Activated CD4-positive, CD25-positive, alpha-beta regulatory T cell treated with anti-CD3 and anti-CD28 coated beads, Interleukin-2, amount 50 U/mL, for 24 hours (primary cell): Measurements from ENCODE around the gene CDHR3.
"Not testable (repeated sequence)": the region's sequence is repeated elsewhere in the genome, so short reads cannot be mapped to it uniquely, and the experiment has no call there.

ENCODE experiments used
- ATAC-seq, 2 donors: fragments of 150-1000 bp; cut with Tn5 transposase; one replicate each; pipeline ENCODE4 v1.10.0; 2021; ENCODE audit warnings: mild to moderate bottlenecking in 1 of 2, moderate library complexity in 1 of 2

CDHR3 gene

GRCh38 chr7:106001196-106001595 is 38.1 kb downstream of the CDHR3 start:
- no peak for ATAC-seq

- no peak for ATAC-seq
Measured at GRCh38 chr7:106001886-106002285, 38.8 kb downstream of the CDHR3 start.

GRCh38 chr7:106003525-106004064 is 40.5 kb downstream of the CDHR3 start:
- ATAC-seq = no peak

GRCh38 chr7:106006906-106007305 is 43.8 kb downstream of the CDHR3 start:
- ATAC-seq = no peak

DNA sequence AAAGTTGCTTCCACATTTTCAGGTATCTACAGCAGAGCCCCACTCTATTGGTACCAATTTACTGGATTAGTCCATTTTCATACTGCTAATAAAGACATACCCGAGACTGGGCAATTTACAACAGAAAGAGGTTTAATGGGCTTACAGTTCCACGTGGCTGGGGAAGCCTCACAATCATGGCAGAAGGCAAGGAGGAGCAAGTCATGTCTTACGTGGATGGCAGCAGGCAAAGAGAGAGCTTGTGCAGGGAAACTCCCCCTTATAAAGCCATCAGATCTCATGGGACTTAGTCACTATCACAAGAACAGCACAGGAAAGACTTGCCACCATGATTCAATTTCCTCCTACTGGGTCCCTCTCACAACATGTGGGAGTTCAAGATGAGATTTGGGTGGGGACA is 44.7 kb downstream of the CDHR3 start:
- ATAC-seq = not testable (repeated sequence)

DNA sequence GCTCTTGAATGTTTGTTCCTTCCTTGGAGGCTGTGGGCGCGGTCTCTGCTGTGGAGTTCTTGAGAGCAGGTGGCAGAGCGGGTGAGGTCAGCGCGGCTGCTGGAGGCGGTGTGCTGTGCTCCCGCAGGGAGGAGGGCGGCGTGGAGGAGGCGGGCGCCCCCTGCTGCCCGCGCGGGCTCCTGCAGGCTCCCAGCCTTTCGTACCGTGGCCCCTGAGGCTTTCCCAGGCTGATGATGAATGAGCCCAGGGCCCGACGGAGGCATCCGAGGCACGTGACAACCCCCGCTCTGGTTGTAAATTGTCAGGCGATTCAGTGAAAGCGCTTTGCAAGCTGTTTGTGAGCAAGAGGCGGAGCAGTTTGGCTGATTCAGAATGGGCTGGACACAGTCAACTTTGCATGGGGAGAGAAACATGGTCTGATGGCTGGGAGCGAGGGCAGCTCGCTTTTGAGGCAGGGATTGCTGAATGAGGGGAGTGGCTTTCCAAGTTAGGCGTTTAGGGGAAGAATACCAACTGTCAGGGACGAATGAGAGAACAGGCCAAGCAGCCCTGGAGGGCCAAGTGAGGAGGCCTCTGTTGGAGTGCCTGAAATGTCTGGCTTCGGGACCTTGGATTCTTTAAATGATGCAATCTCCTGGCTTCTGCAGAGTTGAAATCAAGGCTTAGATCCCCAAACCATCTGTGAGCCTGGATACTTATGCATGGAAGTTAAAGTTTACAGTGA is 46.6 kb downstream of the CDHR3 start:
- peak; percentile 98 to 99 for ATAC-seq

DNA sequence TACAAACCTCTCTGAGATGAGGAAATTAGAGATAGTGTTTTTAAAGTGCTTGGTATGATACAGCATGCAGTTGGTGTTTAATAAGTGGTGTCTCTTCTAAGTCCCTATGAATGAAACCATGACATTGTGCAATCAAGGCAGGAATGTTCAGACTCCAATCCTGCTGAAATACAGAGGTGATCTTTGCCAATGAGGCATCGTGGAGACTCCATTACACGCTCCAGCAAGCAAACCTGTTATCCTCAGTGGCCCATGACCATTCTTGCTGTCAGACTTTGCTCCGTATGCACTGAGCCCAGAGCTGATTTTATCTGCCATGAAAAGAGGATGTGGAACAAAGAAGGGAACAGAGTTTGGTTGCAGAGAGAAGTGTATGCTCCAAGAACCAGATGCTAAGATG is 47.3 kb downstream of the CDHR3 start:
- no peak for ATAC-seq

GRCh38 chr7:106010866-106011265 is 47.8 kb downstream of the CDHR3 start:
- no peak for ATAC-seq

DNA sequence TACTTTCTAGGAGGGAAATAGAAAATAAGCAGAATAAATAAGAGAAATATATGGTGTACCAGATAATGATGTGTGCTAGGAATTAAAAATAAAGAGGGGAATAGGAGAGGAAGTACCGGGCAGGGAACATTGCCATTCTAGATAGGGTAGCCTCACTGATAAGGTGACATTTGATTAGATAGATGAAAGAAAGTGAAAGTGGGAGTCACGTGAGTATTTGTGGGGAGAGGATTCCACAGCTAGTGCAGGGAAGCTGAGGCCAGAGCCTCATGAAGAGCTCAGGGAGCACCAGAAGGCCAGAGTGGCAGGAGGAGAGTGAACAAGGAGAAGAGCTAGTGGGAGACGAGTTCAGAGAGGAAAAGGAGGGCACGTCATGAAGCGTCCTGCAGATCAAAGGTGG is 49.1 kb downstream of the CDHR3 start:
- ATAC-seq = no peak

DNA sequence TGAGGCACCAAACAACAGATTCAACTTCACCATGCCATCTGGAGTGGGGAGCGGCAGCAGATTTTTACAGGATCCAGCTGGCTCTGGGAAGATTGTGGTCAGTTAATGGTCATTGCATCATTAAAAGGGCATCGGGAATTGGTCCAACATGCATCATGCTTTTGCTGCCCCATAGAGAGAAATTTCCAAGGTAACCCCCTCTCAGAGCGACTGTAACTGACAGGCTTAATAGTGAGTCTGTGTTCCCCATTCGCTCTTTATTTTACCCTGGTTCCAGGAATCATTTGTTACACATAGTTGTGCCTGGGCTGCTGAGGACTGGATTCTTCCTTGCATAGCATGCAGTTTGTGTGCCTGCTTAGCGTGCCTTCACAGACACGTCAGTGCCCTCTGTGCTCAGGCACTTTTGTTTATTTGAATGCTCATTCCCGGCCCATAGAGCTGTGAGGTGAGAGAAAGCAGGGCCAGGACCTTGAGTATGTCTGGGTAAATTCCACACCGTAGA is 49.9 kb downstream of the CDHR3 start:
- ATAC-seq = no peak

DNA sequence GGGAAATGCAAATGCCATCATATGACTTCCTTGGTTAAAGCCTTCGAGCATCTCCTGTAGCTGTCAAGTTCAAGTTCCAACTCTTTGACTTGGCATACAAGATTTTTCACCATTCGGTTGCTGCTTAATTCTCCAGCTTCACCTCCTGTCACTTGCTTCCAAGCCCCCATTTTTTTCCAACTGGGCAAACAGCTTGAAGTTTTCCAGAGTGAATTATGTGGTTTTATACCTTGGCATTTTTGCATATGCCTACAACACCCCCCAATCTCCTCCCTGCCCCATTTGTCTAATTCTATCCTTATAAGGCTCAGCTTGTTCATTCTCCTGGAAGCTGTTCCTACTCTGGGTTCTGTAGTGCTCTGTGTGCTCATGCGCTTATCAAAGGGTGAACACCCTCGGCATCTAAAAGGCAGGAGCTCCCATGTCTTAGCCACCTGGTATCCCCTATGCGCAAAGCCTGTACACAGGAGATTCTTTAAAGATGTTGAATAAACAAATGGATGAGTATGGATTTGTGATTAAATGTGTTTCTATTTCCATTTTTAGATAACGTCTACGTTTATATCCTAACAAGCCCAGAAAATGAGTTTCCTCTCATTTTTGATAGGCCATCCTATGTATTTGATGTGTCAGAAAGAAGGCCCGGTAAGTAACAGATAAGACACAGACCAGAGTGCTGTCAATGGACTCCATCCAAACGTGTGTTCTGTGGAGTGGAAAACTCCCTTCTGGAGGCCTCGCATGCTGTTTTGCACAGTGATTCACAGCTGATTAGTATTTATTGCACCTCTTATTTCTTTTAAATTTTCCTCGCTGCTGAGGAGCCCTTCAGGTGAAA is 52.5 kb downstream of the CDHR3 start:
- ATAC-seq = no peak

DNA sequence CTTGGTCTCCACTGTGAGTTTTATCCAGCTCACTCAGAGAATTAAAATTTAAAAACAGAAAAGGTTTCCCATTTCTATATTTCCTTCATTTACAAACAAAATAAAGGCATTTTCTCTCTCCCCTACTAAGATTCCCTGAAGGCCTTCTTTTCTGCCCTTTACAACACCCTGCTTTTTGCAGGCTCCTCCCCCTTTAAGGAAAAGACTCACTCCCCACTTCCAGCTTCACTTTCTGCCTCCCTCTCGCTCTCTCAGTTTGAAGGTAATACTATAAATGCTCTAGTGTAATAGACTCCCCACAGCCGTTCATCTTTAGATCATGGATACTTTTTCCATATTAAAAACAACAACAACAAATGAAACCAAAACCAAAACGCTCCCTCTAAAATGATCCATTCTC is 53.3 kb downstream of the CDHR3 start:
- no peak for ATAC-seq

DNA sequence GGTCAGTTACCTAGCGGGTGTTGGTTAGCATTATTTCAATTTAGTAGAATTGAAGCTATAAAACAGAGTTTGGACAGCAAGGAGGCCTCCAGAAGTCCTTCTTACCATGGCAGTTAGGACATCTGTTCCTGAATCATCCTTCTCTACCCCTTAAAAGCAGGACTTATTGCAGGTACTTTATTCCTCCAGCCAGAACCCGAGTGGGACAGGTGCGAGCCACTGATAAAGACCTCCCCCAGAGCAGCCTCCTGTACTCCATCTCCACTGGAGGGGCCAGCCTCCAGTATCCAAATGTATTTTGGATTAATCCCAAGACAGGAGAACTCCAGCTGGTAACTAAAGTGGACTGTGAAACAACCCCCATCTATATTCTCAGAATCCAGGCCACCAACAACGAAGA is 54.6 kb downstream of the CDHR3 start:
- ATAC-seq = no peak

DNA sequence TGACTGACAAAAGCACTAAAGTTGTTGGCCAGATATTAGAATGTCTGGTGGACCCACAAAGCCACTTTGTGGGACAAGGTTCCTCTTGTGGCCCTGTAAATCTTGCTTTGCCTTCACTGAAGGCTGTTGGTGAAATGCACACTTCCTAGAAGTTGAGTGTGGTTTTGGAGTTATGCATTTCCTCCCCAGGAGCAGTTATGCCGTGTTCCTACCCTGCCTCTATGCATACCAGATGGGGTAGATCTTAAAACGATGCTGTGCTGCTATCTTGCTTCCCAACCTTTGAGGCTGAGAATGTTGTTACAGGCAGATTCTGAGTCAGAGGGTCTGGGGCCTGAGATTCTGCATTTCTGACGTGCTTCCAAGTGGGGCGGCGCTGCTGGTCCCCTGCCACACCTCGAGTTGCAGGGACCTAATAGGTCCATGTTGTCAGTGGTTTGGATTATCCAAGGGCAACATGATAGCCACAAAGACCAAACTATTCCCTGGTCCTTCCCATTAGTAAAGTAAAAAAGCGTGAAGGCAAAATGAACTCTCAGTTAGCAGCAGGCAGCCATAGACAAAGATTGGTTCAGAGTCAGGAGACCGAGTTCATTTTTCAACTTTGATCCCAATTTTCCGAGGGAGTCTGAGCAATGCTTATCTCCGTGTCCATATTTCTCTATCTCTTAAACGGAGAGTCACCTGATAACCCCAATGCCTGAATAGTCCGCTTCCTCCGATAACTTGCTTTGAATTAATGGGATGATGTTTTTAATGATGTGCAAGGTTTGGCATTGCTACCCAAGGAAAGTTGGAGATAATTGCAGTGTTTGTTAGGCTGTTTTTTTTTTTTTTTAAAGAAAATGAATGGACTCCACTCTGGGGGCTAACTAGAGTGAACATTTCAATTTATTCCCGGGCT is 55.8 kb downstream of the CDHR3 start:
- ATAC-seq = no peak

DNA sequence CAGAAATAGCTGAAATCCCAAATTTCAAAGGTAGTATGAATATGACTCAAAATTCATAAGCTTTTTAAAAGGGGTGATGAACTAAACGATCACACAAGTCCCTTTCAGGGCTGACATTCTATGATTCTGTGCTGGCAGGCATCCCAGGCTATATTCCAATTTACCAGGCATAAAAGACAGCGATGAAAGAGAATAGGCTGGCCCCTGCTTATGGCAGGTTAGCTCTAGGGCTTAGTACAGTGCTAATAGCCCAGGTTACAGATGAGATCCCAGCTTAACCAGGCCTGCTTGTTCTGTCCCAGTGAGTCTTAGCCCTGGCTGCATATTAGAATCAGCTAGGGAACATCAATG is 56.4 kb downstream of the CDHR3 start:
- ATAC-seq = no peak

DNA sequence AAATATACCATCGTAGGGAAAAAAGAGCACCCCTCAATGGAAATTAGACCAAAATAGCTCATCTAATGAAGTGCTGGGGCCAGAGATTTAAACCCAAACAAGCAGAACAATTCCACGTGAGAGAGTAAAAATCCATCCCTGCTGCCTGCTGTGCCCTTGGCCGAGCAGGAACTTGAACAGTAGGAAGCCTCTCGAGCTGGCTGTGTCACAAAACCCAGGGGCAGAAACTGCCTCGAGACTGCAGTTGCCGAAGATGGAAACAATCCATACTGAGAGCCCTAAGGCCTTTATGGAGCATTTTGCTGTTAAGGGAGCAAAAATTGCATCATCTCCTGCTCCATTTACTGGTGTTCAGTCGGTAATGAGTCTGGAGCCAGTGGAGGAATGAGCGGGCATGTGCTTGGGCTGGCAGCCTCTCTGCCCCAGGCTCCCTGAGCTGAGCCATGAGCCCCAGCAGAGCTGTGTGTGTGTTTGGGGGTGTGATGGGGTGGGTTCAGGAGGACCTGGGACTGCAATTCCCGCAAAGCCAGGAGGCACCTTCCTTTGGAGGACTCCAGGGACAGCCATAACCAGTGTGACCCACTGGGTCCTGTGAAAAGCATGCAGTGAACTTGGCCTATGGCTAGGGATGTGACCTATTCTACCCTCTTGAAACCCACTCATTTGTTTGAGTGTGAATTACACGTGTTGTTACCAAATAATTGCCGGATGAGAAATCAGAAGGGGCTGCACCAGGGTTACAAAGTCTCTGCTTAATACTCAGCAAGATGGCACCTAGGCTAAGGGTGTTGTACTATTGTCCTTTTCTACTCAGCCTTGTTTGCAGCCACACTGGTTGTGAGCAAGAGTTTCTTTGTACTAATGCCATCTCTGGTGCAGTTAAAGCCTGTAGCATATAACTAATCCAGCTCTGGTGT is 58.3 kb downstream of the CDHR3 start:
- ATAC-seq = peak in 1 of 2 donors; percentile 4

- ATAC-seq = peak; percentile 73 to 86
Measured at GRCh38 chr7:106022193-106022821, 59.2 kb downstream of the CDHR3 start.

- ATAC-seq = no peak
Measured at GRCh38 chr7:106023369-106024322, 60.6 kb downstream of the CDHR3 start.

DNA sequence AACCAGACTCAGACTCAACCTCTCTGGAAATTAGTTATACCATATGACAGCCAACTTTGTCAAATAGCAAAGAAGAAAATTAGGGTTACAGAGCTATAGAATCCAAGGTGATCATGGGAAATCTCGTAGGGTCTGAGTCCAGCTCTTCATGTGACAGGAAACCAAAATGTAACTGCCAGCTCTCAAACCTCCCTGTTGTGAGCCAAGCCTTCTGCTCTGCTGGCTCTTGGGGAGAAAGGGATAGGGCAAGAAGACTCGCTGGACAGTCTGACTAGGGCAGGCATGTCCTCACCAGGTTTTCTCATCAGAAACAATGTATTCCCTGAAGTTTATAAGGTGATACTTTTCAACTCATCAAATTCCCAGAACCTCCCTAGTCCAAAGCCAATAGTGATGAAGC is 63.0 kb downstream of the CDHR3 start:
- ATAC-seq = no peak

DNA sequence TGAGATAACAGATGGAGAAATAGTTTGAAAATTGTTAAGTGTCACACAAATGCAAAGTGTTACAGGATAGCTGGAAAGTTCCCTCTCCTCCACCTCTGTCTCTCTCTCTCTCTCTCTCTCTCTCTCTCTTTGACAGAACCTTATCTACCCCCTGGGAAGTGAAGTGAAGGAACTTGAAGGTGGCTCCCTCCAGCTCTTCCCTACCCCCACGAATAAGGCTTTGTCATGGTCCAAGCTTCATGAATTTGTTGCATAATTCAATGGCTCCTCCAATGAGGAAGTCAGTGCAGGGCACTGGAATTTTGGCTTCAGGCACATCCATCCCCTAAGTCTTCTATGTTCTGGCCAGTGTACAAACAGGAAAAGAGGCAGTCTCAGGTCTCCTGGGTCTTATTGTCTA is 66.4 kb downstream of the CDHR3 start:
- no peak for ATAC-seq
